Measurements from ENCODE around the gene MBNL2. TPM values are rescaled to one million over a fixed set of nuclear protein-coding genes. Genes with fewer than 3 reads are reported as not detected.
"Not testable (repeated sequence)": the region's sequence is repeated elsewhere in the genome, so short reads cannot be mapped to it uniquely, and the experiment has no call there.

Gene MBNL2
- total RNA-seq, 1 experiment from 2014 or later: 0.85 TPM

- ChIA-PET POLR2A (no interaction called here), CTCF (interaction anchor here (1.2 kb wide), 1 partner anchor 96 kb away, joined by 6 read pairs; no protein-coding TSS in a partner anchor)
- H3K36me3 Mint-ChIP-seq: no peaks in the 10 kb centered on the region
- ATAC-seq: no peak
- no peak for DNase-seq (ENCODE audit: low spot score)
- no peak overlapping the region for H3K4me3 Mint-ChIP-seq
- H3K27me3 Mint-ChIP-seq (ENCODE audit: low read depth): peaks cover 10% of the 10 kb centered on the region
- H3K9me3 Mint-ChIP-seq: peaks cover 11% of the 10 kb centered on the region
- H3K4me1 Mint-ChIP-seq: no peaks in the 10 kb centered on the region
- H3K27ac Mint-ChIP-seq: no peak overlapping the region
- TF ChIP-seq AR (CRISPR knock-in tag; IDR thresholded peaks at IDR 0.05): no peak
Observed at GRCh38 chr13:97205982-97206381, 16.2 kb upstream of the MBNL2 start.

- CTCF ChIA-PET; DNase-seq (ENCODE audit: low spot score); ATAC-seq; POLR2A ChIA-PET; H3K27ac Mint-ChIP-seq; H3K4me3 Mint-ChIP-seq; H3K27me3 Mint-ChIP-seq (ENCODE audit: low read depth); H3K4me1 Mint-ChIP-seq; H3K36me3 Mint-ChIP-seq: not testable (repeated sequence)
- peaks cover 11% of the 10 kb centered on the region for H3K9me3 Mint-ChIP-seq
Observed at GRCh38 chr13:97207252-97207651, 14.9 kb upstream of the MBNL2 start.

- Mint-ChIP-seq H3K9me3 (peaks cover 11% of the 10 kb centered on the region), H3K4me1 (no peaks in the 10 kb centered on the region), H3K27me3 (ENCODE audit: low read depth) (peaks cover 44% of the 10 kb centered on the region), H3K4me3 (no peak overlapping the region), H3K27ac (no peak overlapping the region), H3K36me3 (no peaks in the 10 kb centered on the region)
- ChIA-PET CTCF (interaction anchor here (2.2 to 3.8 kb wide), 3 partner anchors 101 to 193 kb away, joined by 8 to 28 read pairs (median 10); no protein-coding TSS in a partner anchor), POLR2A (no interaction called here)
- no peak for ATAC-seq
- no peak for DNase-seq (ENCODE audit: low spot score)
- TF ChIP-seq ZBTB21 (CRISPR knock-in tag; IDR thresholded peaks at IDR 0.05; ENCODE audit: borderline replicate concordance) (no peak), ZNF281 (CRISPR knock-in tag; IDR thresholded peaks at IDR 0.05) (no peak), ZNF263 (CRISPR knock-in tag; IDR thresholded peaks at IDR 0.05; ENCODE audit: low read depth) (no peak), E2F4 (CRISPR knock-in tag; IDR thresholded peaks at IDR 0.05; ENCODE audit: borderline replicate concordance, low read depth) (no peak), ETV6 (CRISPR knock-in tag; IDR thresholded peaks at IDR 0.05) (no peak), FOXK1 (CRISPR knock-in tag; IDR thresholded peaks at IDR 0.05) (no peak), NR1H2 (CRISPR knock-in tag; IDR thresholded peaks at IDR 0.05) (no peak), ATF2 (CRISPR knock-in tag; IDR thresholded peaks at IDR 0.05; ENCODE audit: borderline replicate concordance, low read depth) (no peak), TCF7 (CRISPR knock-in tag; IDR thresholded peaks at IDR 0.05; ENCODE audit: low read depth) (no peak), PREB (CRISPR knock-in tag; IDR thresholded peaks at IDR 0.05; ENCODE audit: borderline replicate concordance) (no peak), SOX15 (CRISPR knock-in tag; IDR thresholded peaks at IDR 0.05) (no peak), TEAD1 (CRISPR knock-in tag; IDR thresholded peaks at IDR 0.05) (no peak), ELF4 (CRISPR knock-in tag; IDR thresholded peaks at IDR 0.05; ENCODE audit: low read depth) (no peak), EMX1 (CRISPR knock-in tag; IDR thresholded peaks at IDR 0.05) (no peak)
Observed at GRCh38 chr13:97211300-97211699, 10.8 kb upstream of the MBNL2 start.
